NB4 (cell line): ENCODE results near the gene GNB1.

Experiments
- DNase-seq: peaks from one replicate; pipeline ENCODE4 v3.0.0; 2010; ENCODE audit warnings: low read depth
- H3K4me3 ChIP-seq: one replicate; pipeline ENCODE4 v1.5.1; 2011; ENCODE audit warnings: mild to moderate bottlenecking, low read depth, low read length, moderate library complexity
- MYC ChIP-seq: IDR thresholded peaks from 2 replicates; pipeline ENCODE4 v1.6.1; 2011; ENCODE audit warnings: low read depth, low read length
- POLR2A ChIP-seq: IDR thresholded peaks from 2 replicates; pipeline ENCODE4 v1.6.1; 2011; ENCODE audit warnings: mild to moderate bottlenecking; ENCODE audit not compliant: insufficient read length; ENCODE audit errors: extremely low read depth
- TF ChIP-seq, protein P1 (sequence below): IDR thresholded peaks from 2 replicates; pipeline ENCODE4 v1.6.1; 2011; ENCODE audit warnings: low read depth, low read length
- TF ChIP-seq, protein P2 (sequence below): IDR thresholded peaks from one replicate; pipeline ENCODE4 v1.5.1; 2012; ENCODE audit warnings: low read depth, low read length

The GNB1 gene

DNA sequence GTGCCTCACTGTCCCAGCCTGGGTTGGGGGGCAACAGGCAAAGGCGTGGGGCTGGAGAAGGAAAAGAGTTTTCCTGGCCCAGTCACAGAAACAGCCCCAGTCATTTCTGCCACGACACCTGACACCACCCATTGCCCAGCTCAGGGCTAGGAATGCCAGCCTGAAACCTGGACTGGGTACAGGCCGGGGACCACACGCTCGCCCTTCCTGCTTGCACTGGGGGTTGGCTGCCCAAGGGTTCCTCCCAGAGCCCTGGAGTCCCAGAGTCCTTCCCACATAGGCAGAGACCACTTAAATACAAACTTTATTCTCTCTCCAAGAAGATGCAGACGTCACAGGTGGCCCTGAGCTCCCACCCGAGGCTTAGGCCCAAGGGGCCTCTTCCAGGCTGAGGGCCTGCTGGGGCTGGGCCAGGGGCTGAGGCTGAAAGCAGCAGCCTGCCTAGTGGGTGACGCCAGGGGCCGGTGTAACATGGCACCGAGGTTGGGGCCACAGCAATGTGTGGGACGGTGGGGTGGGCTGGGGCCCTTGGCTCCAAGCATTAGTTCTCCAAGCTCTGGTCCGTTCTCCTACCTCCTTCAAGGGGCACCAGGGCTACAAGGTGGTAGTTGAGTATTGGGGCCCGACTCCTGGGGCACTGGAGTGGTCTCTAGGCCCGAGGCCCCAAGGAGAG, 26.6 kb upstream of the GNB1 start:
- TF ChIP-seq POLR2A (no peak), MYC (no peak)
- TF ChIP-seq, protein P1, sequence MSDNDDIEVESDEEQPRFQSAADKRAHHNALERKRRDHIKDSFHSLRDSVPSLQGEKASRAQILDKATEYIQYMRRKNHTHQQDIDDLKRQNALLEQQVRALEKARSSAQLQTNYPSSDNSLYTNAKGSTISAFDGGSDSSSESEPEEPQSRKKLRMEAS = no peak
- TF ChIP-seq, protein P2, sequence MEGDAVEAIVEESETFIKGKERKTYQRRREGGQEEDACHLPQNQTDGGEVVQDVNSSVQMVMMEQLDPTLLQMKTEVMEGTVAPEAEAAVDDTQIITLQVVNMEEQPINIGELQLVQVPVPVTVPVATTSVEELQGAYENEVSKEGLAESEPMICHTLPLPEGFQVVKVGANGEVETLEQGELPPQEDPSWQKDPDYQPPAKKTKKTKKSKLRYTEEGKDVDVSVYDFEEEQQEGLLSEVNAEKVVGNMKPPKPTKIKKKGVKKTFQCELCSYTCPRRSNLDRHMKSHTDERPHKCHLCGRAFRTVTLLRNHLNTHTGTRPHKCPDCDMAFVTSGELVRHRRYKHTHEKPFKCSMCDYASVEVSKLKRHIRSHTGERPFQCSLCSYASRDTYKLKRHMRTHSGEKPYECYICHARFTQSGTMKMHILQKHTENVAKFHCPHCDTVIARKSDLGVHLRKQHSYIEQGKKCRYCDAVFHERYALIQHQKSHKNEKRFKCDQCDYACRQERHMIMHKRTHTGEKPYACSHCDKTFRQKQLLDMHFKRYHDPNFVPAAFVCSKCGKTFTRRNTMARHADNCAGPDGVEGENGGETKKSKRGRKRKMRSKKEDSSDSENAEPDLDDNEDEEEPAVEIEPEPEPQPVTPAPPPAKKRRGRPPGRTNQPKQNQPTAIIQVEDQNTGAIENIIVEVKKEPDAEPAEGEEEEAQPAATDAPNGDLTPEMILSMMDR = no peak
- no peak overlapping the region for H3K4me3 ChIP-seq
- DNase-seq = no peak

DNA sequence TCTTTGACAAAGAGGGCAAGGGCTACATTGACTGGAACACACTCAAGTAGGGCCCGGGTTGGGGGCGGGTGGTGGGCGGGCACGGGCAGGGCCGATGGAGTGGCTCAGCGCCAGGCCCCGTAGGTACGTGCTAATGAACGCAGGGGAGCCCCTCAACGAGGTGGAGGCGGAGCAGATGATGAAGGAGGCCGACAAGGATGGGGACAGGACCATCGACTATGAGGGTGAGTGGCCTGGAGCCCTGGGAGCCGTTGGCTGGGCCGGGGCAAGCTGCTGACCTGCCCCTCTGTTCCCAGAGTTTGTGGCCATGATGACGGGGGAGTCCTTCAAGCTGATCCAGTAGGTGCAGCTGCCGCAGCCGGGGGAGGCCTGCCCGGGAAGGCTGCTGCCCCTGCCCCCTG, 26.0 kb upstream of the GNB1 start:
- no peak overlapping the region for H3K4me3 ChIP-seq
- no peak for DNase-seq
- TF ChIP-seq, protein P2 = no peak
- TF ChIP-seq POLR2A = no peak
- TF ChIP-seq, protein P1 = no peak
- TF ChIP-seq MYC = no peak

DNA sequence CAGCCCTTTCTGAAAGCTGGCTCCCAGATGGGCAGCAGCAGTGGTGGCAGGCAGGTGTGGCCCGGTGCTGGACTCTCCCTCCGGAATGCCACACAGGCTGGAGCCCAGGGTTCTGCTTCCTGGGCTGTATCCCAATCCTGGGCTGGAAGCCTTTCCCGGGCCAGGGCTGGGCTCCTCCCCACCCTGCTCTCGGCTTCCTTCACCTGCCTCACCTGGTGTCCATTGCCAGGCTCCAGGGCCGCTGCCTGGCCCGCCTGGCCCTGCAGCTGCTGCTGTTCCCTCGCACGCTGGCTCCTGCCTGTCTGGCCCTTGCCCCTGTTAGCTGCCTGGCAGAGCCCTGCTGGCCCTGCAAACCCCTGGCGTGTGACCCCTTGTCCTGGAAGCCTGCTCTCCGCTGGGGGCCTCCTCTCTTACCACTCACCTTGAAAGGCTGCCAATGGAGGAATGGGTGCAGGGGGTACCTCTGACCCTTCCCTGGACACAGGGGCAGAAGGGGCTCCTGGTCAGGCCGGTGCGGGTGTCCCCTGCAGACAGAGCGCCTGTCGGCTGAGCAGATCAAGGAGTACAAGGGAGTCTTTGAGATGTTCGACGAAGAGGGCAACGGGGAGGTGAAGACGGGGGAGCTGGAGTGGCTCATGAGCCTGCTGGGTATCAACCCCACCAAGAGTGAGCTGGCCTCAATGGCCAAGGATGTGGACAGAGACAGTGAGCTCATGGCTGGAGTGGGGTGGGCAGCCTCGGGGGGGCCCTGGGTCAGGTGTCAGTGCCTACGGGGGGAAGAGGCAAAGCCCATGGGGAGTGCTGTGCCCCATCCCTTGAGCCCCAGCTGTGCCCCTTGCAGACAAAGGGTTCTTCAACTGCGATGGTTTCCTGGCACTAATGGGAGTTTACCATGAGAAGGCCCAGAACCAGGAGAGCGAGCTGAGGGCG, 25.3 kb upstream of the GNB1 start:
- H3K4me3 ChIP-seq = no peak overlapping the region
- TF ChIP-seq, protein P1 = no peak
- TF ChIP-seq MYC = no peak
- TF ChIP-seq POLR2A = no peak
- TF ChIP-seq, protein P2 = no peak
- no peak for DNase-seq

DNA sequence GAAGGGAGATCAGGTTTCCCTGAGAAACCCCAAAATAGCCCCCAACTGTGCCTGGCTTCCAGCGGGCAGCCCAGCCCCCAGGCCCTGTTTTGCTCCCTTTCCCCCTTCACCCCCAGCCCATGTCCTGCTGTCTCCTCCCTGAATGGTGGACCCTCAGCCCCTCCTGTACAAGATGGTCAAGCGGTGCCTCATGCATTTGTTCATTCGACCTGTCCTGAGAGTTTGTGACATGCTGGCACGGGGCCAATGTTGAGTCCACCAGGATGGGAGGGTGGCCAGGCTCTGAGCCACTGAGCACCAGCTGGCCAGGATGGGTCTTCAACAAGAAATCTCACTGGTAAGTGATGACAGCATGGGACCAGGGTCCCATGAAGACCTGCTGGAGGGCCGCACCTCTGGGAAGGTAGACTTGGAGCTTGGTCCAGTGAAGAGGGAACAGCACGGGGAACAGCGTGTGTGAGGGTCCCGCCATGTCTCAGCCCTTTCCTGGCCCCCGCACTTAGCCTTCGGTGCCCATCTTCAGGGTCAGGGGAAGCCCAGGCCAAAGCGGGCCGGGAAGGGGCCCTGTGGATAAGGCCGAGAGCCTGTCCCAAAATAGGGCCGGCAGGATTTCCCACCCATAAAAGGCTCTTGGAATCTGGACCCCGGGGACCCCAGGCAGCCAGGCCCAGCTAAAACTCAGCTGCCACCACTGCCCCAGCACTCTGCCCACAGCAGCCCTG, 24.2 kb upstream of the GNB1 start, which contains the start of gene CALML6:
Gene CALML6 (plus strand): TSS at position 290 of the 722 bp plus-strand sequence. CDS start 21 bp downstream, at position 311.
- no peak within 1 kb of the TSS for H3K4me3 ChIP-seq
- TF ChIP-seq, protein P2 = no peak
- TF ChIP-seq POLR2A = no peak
- no peak for TF ChIP-seq MYC
- DNase-seq = no peak

DNA sequence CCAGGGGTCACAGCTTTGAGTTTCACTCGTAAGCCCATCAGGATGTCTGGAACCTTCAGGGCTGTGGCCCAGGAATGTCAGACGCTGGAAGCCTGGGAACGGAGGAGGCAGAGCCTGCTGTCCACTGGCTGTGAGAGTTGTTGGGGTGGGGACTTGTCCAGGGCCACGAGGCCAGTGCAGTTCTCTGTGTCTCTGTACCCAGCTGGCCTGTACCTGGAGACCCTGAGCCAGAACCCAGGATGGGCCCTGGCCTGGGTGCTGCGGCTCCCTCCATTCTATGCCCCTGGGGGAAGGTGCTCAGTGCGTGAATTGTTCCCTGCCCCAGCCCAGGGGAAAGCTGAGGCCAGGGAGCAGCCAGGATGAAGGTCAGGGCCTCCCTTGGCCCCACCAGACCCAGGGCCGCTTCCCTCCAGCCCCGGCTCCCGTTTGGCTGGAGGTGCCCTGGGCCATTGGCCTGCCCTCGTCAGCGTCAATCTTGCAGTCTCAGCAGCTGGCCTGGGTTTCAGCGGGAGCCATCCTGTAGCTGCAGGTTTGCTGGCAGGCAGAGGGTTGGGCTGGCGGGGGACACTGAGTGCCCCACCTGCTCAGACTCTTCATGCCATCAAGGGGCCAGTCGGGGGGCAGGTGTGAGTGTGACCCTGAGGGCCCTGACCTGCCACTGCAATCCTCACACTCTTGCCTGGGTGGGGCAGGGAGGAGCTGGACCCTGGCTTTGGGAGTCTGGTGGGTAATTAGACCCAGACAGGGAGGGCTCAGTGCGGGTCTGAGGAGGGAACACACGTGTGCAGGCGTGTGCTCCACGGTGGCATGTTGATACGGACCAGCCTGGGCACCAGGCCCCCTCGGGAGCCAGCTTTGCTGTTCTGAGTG, 23.4 kb upstream of the GNB1 start:
- H3K4me3 ChIP-seq = no peak overlapping the region
- DNase-seq = no peak
- TF ChIP-seq, protein P2 = no peak
- TF ChIP-seq MYC = no peak
- TF ChIP-seq, protein P1 = no peak
- TF ChIP-seq POLR2A = no peak
